Endothelial cell of umbilical vein (primary cell): ENCODE measurements around the gene STMP1.

Experiments
- EZH2 ChIP-seq: IDR thresholded peaks from 2 replicates; pipeline ENCODE4 v1.6.1; 2012; ENCODE audit warnings: borderline replicate concordance, low read depth, mild to moderate bottlenecking, moderate library complexity, low read length, inconsistent platforms; ENCODE audit not compliant: severe bottlenecking
- FOS ChIP-seq: IDR thresholded peaks from 2 replicates; pipeline ENCODE4 v1.6.1; 2011; ENCODE audit warnings: mild to moderate bottlenecking, low read length, moderate library complexity, borderline replicate concordance; ENCODE audit not compliant: insufficient read depth
- GATA2 ChIP-seq: IDR thresholded peaks from 2 replicates; pipeline ENCODE4 v1.7.0; 2011; ENCODE audit warnings: low read depth, mild to moderate bottlenecking, moderate library complexity, mixed read lengths, low read length; ENCODE audit not compliant: insufficient read length, insufficient read depth
- JUN ChIP-seq: IDR thresholded peaks from 2 replicates; pipeline ENCODE4 v1.6.1; 2011; ENCODE audit warnings: borderline replicate concordance, low read depth; ENCODE audit not compliant: insufficient read length, insufficient read depth
- POLR2A ChIP-seq: IDR thresholded peaks from 2 replicates; pipeline ENCODE4 v1.6.1; 2012; ENCODE audit warnings: low read depth, mild to moderate bottlenecking, control low read depth, low read length
- POLR2AphosphoS5 ChIP-seq: IDR thresholded peaks from 2 replicates; pipeline ENCODE4 v1.6.1; 2012; ENCODE audit warnings: low read depth, mild to moderate bottlenecking, control low read depth, low read length, moderate library complexity; ENCODE audit not compliant: insufficient read depth
- TF ChIP-seq, protein P1 (sequence below), 2 donors: IDR thresholded peaks; 1 replicate in 1 of 2; 2 replicates in 1 of 2; pipeline ENCODE4 v1.5.1; 2011; ENCODE audit warnings: low read length in 2 of 2, mild to moderate bottlenecking in 2 of 2, moderate library complexity in 2 of 2, control low read depth in 1 of 2, inconsistent platforms in 1 of 2, low read depth in 1 of 2; ENCODE audit not compliant: insufficient read depth in 1 of 2; ENCODE audit errors: extremely low read depth in 1 of 2
- TF ChIP-seq, protein P2 (sequence below): IDR thresholded peaks from 2 replicates; pipeline ENCODE4 v1.6.1; 2011; ENCODE audit not compliant: insufficient read depth, insufficient read length

DNA sequence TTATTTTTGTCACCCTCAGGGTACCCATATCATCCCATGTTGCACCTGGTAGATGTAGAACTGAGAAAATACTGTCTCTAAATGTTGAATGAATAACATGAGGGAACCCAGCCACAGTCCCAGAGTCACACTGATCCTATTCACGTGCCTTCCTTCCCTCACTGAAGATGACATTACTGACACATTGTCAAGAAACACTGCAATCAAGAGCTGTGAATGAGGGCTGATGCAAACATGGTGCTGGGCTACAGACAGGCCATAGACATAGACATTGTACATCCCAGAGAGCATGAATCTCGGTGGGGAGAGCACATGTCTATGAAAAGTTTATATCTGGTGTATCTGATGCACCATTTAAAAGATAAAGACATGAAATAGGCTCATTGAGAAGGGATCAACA, 55.9 kb downstream of the STMP1 start:
- TF ChIP-seq, protein P1, sequence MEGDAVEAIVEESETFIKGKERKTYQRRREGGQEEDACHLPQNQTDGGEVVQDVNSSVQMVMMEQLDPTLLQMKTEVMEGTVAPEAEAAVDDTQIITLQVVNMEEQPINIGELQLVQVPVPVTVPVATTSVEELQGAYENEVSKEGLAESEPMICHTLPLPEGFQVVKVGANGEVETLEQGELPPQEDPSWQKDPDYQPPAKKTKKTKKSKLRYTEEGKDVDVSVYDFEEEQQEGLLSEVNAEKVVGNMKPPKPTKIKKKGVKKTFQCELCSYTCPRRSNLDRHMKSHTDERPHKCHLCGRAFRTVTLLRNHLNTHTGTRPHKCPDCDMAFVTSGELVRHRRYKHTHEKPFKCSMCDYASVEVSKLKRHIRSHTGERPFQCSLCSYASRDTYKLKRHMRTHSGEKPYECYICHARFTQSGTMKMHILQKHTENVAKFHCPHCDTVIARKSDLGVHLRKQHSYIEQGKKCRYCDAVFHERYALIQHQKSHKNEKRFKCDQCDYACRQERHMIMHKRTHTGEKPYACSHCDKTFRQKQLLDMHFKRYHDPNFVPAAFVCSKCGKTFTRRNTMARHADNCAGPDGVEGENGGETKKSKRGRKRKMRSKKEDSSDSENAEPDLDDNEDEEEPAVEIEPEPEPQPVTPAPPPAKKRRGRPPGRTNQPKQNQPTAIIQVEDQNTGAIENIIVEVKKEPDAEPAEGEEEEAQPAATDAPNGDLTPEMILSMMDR (IDR thresholded peaks at IDR 0.05; ENCODE audit: extremely low read depth in 1 of 2, insufficient read depth in 1 of 2, low read depth in 1 of 2, low read length in 2 of 2), result no peak
- no peak for TF ChIP-seq EZH2
- no peak for TF ChIP-seq POLR2A
- no peak for TF ChIP-seq POLR2AphosphoS5
- TF ChIP-seq, protein P2, sequence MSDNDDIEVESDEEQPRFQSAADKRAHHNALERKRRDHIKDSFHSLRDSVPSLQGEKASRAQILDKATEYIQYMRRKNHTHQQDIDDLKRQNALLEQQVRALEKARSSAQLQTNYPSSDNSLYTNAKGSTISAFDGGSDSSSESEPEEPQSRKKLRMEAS, result no peak
- TF ChIP-seq FOS, result no peak
- no peak for TF ChIP-seq GATA2
- TF ChIP-seq JUN, result no peak
